Uterus (tissue), 4 donors: ENCODE measurements around the gene BZW2. TPM values are rescaled to one million over a fixed set of nuclear protein-coding genes. Genes with fewer than 3 reads are reported as not detected.

Experiments
- DNase-seq, 2 donors: peaks; one replicate each; pipeline ENCODE4 v3.0.0-alpha.2; 2019 to 2020
- H3K27ac ChIP-seq, 2 donors: fragments of 200-600 bp; sonication (generic); 1 replicate in 1 of 2; 2 replicates in 1 of 2; pipeline ENCODE4 v1.5.1; 2016 to 2018
- H3K27me3 ChIP-seq, 2 donors: fragments of 200-600 bp; sonication (generic); one replicate each; pipeline ENCODE4 v1.5.1; 2018 to 2019; ENCODE audit warnings: control low read depth in 1 of 2
- H3K36me3 ChIP-seq, 2 donors: fragments of 200-600 bp; sonication (generic); one replicate each; pipeline ENCODE4 v1.5.1; 2019; ENCODE audit warnings: control low read depth in 1 of 2
- H3K4me1 ChIP-seq, 2 donors: fragments of 200-600 bp; sonication (generic); one replicate each; pipeline ENCODE4 v1.5.1; 2018 to 2019; ENCODE audit warnings: control low read depth in 1 of 2
- H3K4me3 ChIP-seq, 2 donors: fragments of 200-600 bp; sonication (generic); 1 replicate in 1 of 2; 2 replicates in 1 of 2; pipeline ENCODE4 v1.5.1; 2018 to 2019; ENCODE audit warnings: mild to moderate bottlenecking in 1 of 2
- H3K9me3 ChIP-seq, 2 donors: fragments of 200-600 bp; sonication (generic); one replicate each; pipeline ENCODE4 v1.5.1; 2019; ENCODE audit warnings: control low read depth in 1 of 2
- POLR2A ChIP-seq, 2 donors: fragments of 450-650 bp; IDR thresholded peaks; one replicate each; pipeline ENCODE4 v1.6.1; 2016; ENCODE audit warnings: antibody characterized with exemption in 2 of 2, mild to moderate bottlenecking in 1 of 2, moderate library complexity in 1 of 2
- intact Hi-C: fragments of 100-400 bp; cut with DNase I; formaldehyde crosslinking; loops from one replicate; pipeline ENCODE4 v1.15.1; 2023; ENCODE audit warnings: low total_unique reads
- total RNA-seq, 4 donors: library from RNA; depleted of rRNA in 3 of 4; stranded (reverse); fragments of >200 nt in 3 of 4; gene quantifications; one replicate each; pipeline versions ENCODE4 v1.1.0 to v1.2.4, GENCODE V29; 2014 to 2023
- TF ChIP-seq, protein P1 (sequence below), 4 experiments: fragments of 200-600 bp in 2 of 4; fragments of 450-650 bp in 2 of 4; sonication (generic) in 2 of 4; IDR thresholded peaks; one replicate each; pipeline ENCODE4 v1.5.1; 2016 to 2019; ENCODE audit warnings: antibody characterized with exemption in 4 of 4, mild to moderate bottlenecking in 2 of 4, moderate library complexity in 1 of 4
- donor health status: DM: yes; HTN: yes; CAD: no.

The BZW2 gene
- total RNA-seq, 4 donors from 2014 or later, result 16.5 to 50.0 (median 32.4) TPM

DNA sequence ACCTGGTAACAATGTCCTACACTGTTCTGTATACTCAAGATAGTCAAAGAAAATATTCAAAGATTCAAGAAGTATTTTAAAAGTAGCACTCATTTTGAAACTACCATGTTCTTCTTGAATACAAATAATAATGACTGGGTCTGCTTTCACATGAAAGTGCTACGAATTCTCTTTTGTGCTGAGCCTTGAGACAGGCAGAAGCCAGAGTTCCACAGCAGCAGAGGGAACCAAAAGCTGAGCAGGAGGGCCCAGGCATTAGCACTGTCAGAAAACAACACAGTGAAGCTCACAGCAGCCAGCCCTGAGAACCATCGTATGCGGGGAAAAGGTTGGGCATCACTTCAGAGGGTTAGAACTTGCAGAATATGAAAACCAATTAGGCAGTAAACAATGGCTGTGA lies 39.3 kb upstream of the BZW2 start:
- TF ChIP-seq, protein P1, sequence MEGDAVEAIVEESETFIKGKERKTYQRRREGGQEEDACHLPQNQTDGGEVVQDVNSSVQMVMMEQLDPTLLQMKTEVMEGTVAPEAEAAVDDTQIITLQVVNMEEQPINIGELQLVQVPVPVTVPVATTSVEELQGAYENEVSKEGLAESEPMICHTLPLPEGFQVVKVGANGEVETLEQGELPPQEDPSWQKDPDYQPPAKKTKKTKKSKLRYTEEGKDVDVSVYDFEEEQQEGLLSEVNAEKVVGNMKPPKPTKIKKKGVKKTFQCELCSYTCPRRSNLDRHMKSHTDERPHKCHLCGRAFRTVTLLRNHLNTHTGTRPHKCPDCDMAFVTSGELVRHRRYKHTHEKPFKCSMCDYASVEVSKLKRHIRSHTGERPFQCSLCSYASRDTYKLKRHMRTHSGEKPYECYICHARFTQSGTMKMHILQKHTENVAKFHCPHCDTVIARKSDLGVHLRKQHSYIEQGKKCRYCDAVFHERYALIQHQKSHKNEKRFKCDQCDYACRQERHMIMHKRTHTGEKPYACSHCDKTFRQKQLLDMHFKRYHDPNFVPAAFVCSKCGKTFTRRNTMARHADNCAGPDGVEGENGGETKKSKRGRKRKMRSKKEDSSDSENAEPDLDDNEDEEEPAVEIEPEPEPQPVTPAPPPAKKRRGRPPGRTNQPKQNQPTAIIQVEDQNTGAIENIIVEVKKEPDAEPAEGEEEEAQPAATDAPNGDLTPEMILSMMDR (IDR thresholded peaks at IDR 0.05), result no peak
- Histone ChIP-seq H3K9me3 (no peaks in the 10 kb centered on the region), H3K27ac (no peak overlapping the region), H3K4me3 (no peak overlapping the region), H3K4me1 (no peaks in the 10 kb centered on the region), H3K36me3 (no peaks in the 10 kb centered on the region), H3K27me3 (no peaks in the 10 kb centered on the region)
- intact Hi-C loops, result no loop called here
- no peak for DNase-seq

DNA sequence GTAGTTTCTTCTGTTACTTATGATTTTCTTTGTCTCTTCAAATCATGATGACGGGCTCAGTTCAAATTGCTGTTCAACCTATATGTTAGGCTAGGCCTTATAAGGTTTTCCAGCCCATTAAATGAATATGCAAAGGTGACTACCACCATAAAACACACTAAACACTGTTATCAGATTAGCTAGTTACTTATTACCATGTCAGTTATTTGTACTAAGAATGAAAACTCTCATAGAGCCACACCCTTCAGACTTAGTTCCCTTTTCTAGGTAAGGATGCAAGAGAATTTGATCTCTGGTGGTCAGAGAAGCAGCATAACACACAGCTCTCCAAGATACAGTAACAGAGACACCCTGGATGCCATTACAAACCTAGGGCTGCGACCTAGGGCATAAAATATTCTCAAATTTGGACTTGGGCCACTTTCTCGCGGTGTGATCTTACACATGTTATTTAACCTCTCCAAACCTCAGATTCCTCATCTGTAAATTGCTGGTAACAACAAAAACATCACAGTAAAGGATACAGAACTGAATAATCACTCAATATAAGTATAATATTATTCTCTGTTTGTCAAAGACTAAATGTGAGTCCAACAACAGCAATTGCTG lies 36.0 kb upstream of the BZW2 start:
- H3K9me3 ChIP-seq, result no peaks in the 10 kb centered on the region
- no peaks in the 10 kb centered on the region for H3K36me3 ChIP-seq
- no peaks in the 10 kb centered on the region for H3K27me3 ChIP-seq
- no peak for DNase-seq
- no peak overlapping the region for H3K27ac ChIP-seq
- TF ChIP-seq POLR2A (IDR thresholded peaks at IDR 0.05), result no peak
- TF ChIP-seq, protein P1 (IDR thresholded peaks at IDR 0.05), result no peak
- H3K4me1 ChIP-seq, result no peaks in the 10 kb centered on the region
- H3K4me3 ChIP-seq, result no peak overlapping the region
- intact Hi-C loops, result no loop called here

DNA sequence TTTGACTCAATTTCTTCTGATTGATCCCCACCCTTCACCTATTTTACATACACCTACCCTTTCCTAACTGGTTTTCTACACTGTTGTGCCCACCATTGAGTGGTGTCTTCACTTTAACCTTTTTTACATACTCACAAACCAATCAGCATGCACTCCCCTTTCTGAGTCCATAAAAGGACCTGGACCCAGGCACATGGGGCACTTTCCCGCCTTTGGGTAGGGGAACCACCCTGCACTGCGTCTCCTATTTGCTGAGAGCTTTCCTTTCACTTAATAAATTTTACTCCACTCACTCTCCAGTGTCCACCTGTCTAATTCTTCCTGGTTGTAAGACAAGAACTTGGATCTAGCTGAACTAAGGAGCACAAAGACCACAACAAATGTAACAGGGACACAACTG lies 34.3 kb upstream of the BZW2 start:
- no peak for TF ChIP-seq POLR2A (IDR thresholded peaks at IDR 0.05)
- TF ChIP-seq, protein P1 (IDR thresholded peaks at IDR 0.05), result no peak
- Histone ChIP-seq H3K27me3 (no peaks in the 10 kb centered on the region), H3K4me1 (no peaks in the 10 kb centered on the region), H3K9me3 (no peaks in the 10 kb centered on the region), H3K4me3 (no peak overlapping the region), H3K27ac (no peak overlapping the region), H3K36me3 (no peaks in the 10 kb centered on the region)
- intact Hi-C loops, result no loop called here
- no peak for DNase-seq

DNA sequence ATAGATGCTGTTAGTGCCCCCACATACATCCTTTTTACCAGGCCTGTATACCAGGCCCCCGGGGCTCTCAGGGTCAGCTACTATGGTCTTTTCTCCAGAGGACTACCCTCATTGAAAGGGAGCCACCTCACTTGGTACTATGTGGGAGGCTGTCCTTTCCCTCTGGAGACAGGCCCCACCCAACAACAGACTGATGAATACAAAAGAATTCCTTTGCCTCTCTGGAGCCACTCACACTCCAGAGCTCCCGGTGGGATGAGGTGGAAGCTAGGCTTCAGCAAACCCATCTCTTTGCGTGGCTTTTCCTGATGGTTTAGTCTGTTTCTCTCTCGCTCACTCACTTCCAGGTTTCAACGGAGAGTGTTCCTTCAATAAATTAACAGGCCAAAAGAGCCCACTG lies 30.8 kb upstream of the BZW2 start:
- H3K27me3 ChIP-seq, result no peaks in the 10 kb centered on the region
- no peak for DNase-seq
- intact Hi-C loops, result no loop called here
- H3K36me3 ChIP-seq, result no peaks in the 10 kb centered on the region
- H3K27ac ChIP-seq, result no peak overlapping the region
- H3K4me3 ChIP-seq, result no peak overlapping the region
- H3K9me3 ChIP-seq, result no peaks in the 10 kb centered on the region
- H3K4me1 ChIP-seq, result no peaks in the 10 kb centered on the region
- TF ChIP-seq, protein P1 (IDR thresholded peaks at IDR 0.05), result no peak
- TF ChIP-seq POLR2A (IDR thresholded peaks at IDR 0.05), result no peak

DNA sequence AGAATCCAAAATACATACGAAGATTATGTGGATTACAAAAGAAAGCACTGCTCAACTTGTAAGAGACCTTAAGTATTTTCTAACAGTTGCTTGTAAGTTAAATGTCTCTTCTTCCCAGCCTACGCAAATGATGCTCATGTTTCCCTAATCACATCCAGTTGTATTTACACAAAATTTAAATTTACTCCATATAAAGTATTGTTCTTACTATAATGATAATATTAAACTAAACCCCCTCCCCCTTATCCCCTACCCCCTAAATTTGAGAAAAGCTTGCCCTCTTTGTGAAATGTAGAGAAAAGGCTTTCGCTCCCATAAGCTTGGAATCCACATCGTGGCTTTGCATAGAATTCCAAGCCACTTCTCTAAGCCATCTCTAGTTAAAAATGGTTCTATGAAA lies 29.9 kb upstream of the BZW2 start:
- no peak overlapping the region for H3K4me3 ChIP-seq
- no peaks in the 10 kb centered on the region for H3K9me3 ChIP-seq
- H3K36me3 ChIP-seq, result no peaks in the 10 kb centered on the region
- TF ChIP-seq, protein P1 (IDR thresholded peaks at IDR 0.05), result no peak
- no peak for TF ChIP-seq POLR2A (IDR thresholded peaks at IDR 0.05)
- H3K4me1 ChIP-seq, result no peaks in the 10 kb centered on the region
- DNase-seq, result no peak
- no peak overlapping the region for H3K27ac ChIP-seq
- intact Hi-C loops, result no loop called here
- no peaks in the 10 kb centered on the region for H3K27me3 ChIP-seq
